Erythroblast (primary cell): ENCODE measurements around the gene CIPC.

ENCODE experiments used
- GATA1 ChIP-seq: IDR thresholded peaks from 2 replicates; pipeline ENCODE4 v1.6.1; 2011; ENCODE audit warnings: low read depth, mild to moderate bottlenecking, control low read depth, low read length, moderate library complexity
- POLR2A ChIP-seq: IDR thresholded peaks from 2 replicates; pipeline ENCODE4 v1.6.1; 2011; ENCODE audit warnings: mild to moderate bottlenecking, low read length

- TF ChIP-seq POLR2A (no peak), GATA1 (no peak)
Measured at GRCh38 chr14:77140359-77141213, 42.5 kb downstream of the CIPC start.
